GM18861 (cell line): ENCODE data around the gene ACADL.
"Not testable (repeated sequence)": the region's sequence is repeated elsewhere in the genome, so short reads cannot be mapped to it uniquely, and the experiment has no call there.

ENCODE experiments used
- ATAC-seq: cut with Tn5 transposase; IDR thresholded peaks from one replicate; pipeline ENCODE4 v1.9.1; 2021; ENCODE audit not compliant: unreplicated experiment

Gene ACADL

DNA sequence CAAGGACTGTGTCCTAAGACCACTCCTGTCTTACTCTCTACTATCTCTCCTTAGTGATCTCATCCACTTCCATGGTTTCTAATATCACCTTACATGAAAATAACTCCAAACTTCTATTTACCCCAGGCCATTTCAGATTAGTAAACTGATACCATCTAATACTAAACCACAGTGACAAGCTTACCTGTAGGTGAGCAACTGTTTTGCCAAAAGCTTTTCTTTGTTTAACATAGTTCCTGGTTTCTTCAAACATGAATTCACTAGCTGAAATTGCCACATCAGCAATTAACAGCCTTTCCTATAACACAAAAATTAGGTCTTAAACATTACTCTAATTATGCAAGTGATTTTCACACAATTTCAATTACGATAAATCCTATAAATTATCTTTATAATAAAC lies 22.1 kb downstream of the ACADL start:
- ATAC-seq = no peak

DNA sequence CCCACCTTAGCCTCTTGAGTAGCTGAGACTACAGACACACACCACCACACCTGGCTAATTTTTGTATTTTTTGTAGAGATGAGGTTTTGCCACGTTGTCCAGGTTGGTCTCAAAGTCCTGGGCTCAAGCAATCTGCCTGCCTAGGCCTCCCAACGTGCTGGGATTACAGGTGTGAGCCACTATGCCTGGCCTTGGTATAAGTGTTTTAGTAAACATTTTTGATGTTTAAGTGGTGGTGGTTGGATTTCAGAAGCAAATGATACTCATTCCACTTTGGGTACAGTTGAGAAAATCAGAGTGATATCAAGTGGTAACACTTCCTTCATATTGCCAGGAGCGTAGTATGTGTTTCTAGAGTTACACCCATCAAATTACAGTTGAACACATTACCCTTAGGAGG lies 25.4 kb downstream of the ACADL start:
- ATAC-seq = no peak

DNA sequence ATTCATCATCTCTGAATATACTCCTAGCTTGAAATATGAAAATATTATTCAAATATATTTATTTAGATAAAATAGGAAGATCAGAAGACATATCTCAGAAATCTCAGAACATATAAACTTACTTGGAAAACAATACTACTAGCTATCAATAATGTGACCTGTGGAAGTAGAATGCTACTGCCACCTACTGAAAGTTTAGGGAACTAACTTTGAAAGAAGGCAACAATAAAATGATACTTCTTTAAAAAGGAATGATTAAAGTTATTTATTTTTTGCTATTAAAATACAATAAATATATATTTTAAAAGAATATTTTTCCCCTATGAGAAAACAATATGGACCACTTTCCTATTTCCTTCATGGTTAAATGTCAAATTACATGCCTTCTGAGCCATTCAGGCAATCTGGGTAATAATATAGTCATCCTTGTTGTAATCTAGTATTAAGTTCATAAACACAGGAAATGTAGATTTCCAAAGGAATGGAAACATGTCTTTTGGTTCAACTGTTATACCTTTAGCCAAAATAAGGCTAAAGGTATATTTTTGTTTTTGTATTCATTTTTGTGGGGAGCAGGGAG lies 26.0 kb downstream of the ACADL start:
- ATAC-seq = peak; percentile 46

DNA sequence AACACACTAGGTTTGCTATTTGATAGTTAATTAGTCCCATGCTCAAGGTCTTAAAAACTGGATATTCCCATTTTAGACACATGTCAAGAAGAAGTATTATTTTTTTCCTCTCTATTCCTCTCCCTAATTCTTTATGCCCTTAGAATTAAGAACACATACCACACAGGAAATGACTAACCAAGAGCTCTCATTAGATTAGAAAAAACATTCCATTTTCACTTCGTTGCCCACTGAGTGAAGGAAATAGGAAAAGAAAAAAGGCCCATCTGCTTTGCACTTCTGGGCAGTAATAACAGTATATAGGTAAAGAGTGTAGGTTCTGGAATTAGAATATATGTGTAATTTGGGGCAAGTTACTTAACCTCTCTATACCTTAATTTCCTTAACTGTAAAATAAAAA lies 26.9 kb downstream of the ACADL start:
- ATAC-seq = no peak

DNA sequence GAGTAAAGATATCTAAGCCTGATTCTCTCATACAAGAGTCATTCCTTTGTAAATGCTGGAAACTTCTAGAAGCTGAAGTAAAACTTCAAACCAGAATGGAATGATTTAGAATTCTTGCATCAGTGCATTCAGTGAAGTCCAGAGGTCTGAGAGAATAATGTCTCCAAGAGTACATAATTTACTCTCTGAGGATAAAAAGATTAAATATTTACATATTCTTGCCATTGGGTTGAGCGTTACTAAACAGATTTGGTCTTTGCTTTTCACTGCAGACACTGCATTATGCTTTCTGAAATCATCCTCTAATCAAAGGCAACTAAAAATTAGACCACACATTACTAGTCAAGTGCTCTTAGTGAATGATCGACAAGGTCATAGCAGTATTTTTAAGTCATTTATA lies 27.5 kb downstream of the ACADL start:
- no peak for ATAC-seq

DNA sequence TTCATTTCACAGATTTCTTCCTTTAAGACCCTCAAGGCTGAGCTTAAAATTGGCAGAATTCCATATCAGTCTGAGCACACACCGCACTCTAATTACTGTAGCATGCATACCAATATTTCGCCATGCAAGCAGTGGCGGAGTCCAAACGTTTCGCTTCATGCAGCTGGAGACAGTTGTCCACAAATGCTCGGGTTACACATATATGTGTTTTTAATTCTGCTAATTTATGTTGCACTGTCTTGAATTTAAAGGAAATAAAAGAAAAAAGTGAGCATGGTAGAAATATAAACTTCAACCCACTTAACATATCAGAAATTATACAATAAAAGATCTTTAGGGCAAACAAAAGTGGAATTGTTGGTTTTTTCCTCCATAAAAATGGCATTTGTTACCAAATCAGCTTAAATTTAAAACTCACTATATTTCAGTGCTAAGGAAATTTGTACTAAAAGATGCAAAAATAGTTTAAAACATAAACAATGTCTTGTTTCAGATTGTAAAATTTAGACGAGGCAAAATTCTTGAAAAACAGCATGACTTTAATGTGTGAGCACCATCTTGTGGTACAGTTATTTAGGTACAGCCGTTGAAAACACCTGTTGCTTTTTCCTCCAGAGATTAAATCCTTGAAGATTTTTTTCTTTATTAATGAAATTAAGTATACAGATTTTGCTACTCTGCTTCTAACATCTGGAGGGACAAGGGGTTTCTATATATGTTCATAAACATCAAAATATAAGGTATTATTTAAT lies 30.0 kb downstream of the ACADL start:
- ATAC-seq = peak; percentile 27

DNA sequence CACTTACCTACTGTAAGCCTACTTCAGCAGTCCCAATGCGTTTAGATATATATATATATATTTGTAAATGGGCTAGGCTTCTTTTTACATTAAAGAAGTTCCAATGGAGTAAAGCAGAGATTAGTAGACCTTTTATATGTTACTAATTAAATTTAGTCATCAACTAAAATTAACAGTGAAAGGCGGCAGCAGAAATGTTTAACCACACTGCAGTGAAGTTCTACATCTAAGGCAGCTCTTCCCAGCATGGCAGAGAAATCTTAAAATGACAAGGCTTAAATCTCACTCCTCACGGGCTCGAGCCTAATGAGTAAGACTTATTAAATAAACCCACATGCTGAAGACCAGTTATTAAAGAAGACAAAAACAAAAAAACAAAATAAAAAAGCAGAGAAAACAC lies 34.9 kb downstream of the ACADL start:
- peak; percentile 72 for ATAC-seq

DNA sequence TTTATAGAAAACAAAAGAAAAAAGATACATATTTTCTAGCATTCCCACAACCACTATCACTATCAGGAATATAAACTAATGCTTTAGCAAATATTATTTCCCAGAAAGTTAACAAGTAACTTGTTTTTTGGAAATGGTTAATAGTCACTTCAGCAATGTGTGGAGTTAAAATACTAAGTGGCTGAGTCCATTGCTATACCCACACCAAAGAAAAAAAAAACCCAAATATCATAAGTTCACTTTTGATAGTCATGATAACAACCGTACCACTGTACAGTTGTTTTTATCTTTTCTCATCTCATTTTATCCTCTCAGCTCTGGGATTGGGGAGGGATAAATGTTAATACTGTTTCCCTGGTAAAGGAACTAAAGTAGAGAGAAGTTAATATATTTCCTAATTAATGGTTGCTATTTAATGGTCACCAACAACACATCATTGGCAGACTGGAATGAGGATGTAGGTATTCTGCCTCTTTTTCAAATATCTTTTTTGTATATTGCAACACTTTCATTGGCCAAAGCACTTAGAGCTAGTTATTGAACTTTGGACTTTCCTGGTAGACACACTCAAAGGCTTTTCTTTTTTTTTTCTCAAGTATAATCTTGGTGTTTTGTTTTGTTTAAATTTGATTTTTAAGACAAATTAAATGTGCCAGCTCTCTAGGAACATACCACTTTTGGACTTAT lies 35.7 kb downstream of the ACADL start:
- ATAC-seq = peak; percentile 52

DNA sequence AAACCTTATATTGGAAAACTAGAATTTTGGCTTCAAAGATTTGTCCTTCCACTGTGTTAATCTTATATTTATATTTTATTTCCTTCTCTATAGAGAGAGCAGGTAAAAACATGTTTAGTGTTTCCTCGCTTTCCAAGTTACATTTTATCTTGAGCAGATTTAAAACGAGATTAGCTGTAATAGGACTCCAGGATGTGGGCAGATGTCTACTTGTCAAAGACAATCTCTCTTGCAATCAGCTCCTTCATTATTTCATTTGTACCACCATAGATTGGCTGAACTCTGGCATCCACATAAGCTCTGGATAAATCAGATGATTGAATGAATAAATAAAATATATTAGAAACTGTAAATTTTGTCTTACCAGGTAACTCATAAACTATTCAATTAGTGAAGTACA lies 36.5 kb downstream of the ACADL start:
- ATAC-seq = no peak

DNA sequence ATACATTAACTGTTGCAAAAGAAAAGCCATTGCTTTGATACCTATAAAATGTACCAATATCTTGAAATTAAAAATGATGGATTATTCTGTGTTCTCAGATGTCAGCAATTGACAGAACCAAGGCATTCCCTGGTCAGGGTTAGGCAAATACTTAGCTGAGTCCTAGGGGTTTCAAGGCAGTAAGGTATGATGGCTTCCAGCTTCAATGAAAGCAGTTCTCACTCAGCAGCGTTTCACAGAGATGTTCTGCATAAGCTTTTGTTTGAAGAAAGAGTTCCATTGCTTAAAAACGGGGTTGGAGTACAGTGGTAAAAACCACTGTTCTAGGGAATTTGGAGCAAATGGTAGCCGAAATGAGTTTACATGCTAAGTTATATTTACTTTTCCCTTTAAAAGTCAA lies 37.1 kb downstream of the ACADL start:
- ATAC-seq = no peak

DNA sequence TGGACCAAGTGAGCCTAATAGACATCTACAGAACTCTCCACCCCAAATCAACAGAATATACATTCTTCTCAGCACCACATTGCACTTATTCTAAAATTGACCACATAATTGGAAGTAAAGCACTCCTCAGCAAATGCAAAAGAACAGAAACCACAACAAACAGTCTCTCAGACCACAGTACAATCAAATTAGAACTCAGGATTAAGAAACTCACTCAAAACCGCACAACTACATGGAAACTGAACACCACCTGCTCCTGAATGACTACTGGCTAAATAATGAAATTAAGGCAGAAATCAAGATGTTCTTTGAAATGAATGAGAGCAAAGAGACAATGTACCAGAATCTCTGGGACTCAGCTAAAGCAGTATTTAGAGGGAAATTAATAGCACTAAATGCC lies 41.3 kb downstream of the ACADL start:
- ATAC-seq = not testable (repeated sequence)

DNA sequence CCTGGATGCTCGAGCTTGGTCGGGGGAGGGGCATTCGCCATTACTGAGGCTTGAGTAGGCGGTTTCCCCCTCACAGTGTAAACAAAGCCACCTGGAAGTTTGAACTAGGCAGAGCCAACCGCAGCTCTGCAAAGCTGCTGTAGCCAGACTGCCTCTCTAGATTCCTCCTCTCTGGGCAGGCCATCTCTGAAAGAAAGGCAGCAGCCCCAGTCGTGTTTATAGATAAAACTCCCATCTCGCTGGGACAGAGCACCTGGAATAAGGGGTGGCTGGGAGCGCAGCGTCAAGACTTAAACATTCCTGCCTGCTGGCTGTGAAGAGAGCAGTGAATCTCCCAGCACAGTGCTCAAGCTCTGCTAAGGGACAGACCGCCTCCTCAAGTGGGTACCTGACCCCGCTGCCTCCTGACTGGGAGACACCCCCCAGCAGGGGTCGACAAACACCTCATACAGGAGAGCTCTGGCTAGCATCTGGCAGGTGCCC lies 43.6 kb downstream of the ACADL start:
- ATAC-seq = not testable (repeated sequence)

DNA sequence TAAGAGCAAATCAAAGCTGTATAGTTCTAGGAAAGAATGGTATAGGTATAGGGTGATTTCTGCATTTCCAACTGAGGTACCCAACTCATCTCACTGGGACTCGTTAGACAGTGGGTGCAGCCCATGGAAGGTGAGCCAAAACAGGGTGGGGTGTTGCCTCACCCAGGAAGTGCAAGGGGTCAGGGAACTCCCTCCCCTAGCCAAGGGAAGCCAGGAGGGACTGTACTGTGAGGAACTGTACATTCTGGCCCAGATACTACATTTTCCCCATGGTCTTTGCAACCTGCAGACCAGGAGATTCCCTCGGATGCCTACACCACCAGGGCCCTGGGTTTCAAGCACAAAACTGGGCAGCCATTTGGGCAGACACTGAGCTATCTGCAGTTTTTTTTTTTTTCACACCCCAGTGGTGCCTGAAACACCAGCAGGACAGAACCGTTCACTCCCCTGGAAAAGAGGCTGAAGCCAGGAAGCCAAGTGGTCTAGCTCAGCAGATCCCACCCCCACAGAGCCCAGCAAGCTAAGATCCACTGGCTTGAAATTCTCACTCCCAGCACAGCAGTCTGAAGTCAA lies 44.1 kb downstream of the ACADL start:
- ATAC-seq = not testable (repeated sequence)

DNA sequence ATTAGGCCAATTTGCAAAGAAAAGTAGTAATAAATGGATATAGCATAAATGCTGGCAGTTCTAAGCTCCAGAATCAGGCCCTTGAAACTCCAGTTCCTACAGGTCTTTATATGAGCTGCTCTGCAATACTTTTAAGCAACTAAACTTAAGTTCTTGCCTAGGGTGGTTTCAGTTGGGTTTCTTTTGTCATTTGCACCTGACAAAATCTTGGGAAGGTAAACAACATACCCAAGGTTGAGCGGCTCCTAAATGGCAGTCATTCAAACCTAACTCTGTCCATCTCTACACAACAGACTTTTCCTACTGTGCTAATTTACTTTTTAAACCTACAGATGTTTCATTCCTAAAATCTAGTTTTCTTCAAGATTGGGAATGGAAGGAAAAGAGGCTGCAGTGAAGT lies 44.8 kb downstream of the ACADL start:
- ATAC-seq = no peak

DNA sequence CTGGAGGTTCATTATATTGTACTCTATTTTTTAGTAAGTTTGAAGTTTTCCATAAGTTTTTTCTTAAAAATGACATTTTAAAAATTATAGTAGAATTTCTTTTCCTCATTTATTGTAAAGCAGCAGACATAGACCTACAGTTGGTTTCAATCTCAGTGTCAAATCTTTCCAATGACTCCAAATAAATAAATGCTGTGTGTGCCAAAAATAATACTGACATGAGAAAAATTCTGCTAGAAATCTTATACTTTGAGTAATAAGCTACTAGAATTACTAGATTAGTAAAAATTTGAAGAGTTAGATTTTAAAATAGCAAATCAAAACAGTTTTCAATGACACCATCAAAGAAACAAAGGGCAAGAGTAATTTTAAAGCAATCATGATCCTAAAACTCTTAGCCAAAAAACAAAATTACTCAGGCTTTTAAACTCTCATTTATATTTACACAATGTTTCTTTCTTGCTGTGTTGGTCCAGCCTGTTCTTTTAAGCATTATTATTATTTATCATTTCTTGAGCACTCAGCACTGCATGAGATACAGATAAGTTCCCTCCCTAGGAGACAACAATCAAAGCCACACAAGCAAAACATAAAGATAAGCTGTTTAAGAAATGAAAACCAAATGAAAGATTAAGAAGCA lies 45.8 kb downstream of the ACADL start:
- ATAC-seq = no peak

DNA sequence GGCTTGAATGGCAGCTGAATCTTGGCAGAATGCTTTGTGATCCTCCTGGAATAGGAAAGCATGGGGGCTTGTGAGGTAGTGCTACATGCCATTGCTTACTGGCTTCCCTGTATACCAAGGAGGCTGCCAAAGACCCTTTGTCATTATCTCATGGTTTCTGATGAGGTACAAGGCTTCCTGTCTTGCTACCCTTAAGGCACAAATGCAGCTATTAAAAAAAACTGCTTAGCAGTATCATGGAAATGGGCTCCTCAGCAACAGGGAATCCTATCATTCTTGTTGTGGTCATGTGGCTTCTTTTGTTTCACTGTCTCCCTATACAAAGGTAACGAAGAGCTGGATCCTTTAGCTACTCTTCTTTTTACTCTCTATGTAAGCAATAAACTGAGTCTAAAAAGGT lies 47.5 kb downstream of the ACADL start:
- no peak for ATAC-seq

DNA sequence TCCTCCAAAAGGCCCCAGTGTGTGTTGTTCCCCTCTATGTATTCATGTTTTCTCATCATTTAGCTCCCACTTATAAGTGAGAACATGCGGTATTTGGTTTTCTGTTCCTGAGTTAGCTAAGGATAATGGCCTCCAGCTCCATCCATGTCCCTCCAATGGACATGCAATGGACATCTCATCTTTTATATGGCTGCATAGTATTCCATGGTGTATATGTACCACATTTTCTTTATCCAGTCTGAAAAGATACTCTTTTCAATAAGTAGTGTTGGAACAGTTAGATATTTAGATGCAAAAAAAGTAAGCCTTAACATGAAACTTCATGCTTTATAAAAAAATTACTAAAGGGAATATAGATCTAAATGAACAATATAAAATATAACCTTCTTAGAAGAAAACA lies 48.1 kb downstream of the ACADL start:
- ATAC-seq = not testable (repeated sequence)

DNA sequence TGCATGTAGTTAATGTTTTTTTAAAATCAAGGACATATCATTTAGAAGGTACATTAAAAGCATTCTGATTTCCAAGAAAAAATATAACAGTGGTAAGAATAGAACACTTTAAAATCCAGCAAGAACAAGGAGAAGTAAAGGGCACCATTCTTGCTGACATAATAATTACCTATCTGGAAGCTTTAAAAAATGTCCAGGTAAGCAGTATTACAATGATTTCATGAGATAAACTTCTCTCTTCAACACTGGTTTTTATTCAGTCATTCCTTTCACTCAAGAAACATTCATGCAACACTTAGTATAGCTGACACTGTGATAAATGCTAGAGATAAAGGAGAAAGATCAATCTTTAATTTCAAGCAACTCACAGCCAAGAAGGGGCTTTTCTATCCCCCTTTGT lies 51.2 kb downstream of the ACADL start:
- ATAC-seq = no peak

DNA sequence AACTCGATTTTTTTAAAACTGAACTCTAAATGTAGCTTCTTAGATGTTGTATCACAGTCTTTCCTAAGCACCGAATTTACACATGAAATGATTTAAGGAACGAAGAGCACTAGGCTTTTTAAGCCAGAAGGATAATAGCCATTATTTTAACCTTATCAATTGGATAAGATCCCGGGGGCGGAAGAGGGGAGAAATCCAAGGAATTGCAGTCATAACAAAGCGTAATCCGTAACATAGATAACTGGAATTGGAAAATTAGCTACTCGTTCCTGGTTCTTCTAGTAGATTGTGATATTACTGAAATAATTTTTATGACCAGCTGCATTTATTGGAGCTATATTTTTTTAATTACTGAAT lies 53.0 kb downstream of the ACADL start:
- no peak for ATAC-seq

DNA sequence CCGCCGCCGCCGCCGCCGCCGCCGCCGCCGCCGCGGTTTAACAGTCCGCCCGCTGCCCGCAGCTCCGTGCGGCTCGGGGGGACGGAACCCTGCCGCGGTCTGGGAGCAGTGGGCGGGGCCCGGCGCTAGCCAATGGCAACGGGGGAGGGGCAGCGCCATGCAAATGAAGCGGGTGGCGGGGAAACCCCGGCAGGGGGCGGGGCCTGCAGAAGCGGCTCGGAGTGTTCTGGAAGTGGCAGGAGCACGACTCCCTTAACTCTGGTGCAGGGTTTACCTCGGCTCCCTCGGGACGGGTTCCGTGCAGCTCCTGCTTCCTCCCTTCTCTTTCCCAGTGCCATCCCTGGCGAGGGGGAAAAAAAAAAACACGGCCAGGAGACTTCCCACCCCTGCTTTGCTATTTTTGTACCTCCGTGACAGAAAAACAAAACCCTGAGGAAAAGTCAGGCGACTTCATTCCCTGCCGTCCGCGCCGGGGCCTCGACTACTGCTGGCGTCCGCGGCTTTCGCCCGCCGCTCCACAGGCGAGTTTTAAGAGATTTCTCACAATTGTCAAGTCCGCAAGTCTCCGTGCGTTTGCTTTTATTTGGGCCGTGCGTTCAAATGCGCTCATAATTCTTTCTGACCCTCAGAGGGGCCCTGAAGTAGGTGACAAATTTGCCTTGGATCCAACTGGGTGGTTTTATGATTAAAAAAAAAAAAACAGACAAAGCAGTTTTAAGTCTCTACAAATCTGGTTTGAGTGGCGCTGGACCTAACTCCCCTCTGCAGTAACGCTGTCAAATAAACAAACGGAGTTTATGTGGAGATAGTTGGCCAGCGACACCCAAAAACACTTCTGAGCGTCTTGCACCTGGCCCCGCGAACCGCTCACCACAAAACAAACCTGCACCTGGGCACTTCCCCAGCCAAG lies 53.7 kb downstream of the ACADL start, which contains the start of gene KANSL1L:
Gene KANSL1L (minus strand): TSS at position 101 of the 910 bp plus-strand sequence. CDS start 16,827 bp downstream, outside the sequence.
- peak; percentile 43 for ATAC-seq
